K562 (cell line): ENCODE data around the gene TICAM1. TPM values are rescaled to one million over a fixed set of nuclear protein-coding genes. Genes with fewer than 3 reads are reported as not detected.

ENCODE experiments used
- ARID1B ChIP-seq: fragments of 450-650 bp; IDR thresholded peaks from 2 replicates; pipeline ENCODE4 v1.6.1; 2016; ENCODE audit warnings: antibody characterized with exemption, mild to moderate bottlenecking, inconsistent platforms
- ARID2 ChIP-seq: fragments of 450-650 bp; IDR thresholded peaks from 2 replicates; pipeline ENCODE4 v1.6.1; 2017; ENCODE audit warnings: antibody characterized with exemption, mild to moderate bottlenecking
- ARID3B ChIP-seq: fragments of 250-450 bp; sonication (Bioruptor Pico); IDR thresholded peaks from 2 replicates; pipeline ENCODE4 v1.4.0; 2020; ENCODE audit warnings: borderline replicate concordance
- CCAR2 ChIP-seq: fragments of 200-400 bp; formaldehyde crosslinking; IDR thresholded peaks from 2 replicates; pipeline ENCODE4 v1.6.1; 2017; ENCODE audit warnings: mild to moderate bottlenecking, low read depth, low read length
- ERF ChIP-seq: fragments of 450-650 bp; formaldehyde crosslinking; IDR thresholded peaks from 2 replicates; pipeline ENCODE4 v1.4.0; 2020; ENCODE audit warnings: mild to moderate bottlenecking, mixed read lengths
- HMBOX1 ChIP-seq: sonication (generic); IDR thresholded peaks from 2 replicates; pipeline ENCODE4 v1.6.1; 2016
- HOMEZ ChIP-seq: fragments of 250-450 bp; sonication (Bioruptor Pico); IDR thresholded peaks from 2 replicates; pipeline ENCODE4 v1.4.0; 2020; ENCODE audit warnings: mild to moderate bottlenecking, moderate library complexity
- JUND ChIP-seq, 2 experiments: IDR thresholded peaks; 2 replicates in 1 of 2; 3 replicates in 1 of 2; pipeline ENCODE4 v1.6.1; 2011; ENCODE audit warnings: borderline replicate concordance in 2 of 2, low read depth in 2 of 2, low read length in 2 of 2, improper control_type of control experiment in 1 of 2, missing biosample characterization in 1 of 2, missing genetic modification characterization in 1 of 2, missing genetic modification reagents in 1 of 2
- KHSRP ChIP-seq: fragments of 450-650 bp; IDR thresholded peaks from 2 replicates; pipeline ENCODE4 v1.6.1; 2017
- MTA1 ChIP-seq: fragments of 450-650 bp; IDR thresholded peaks from 2 replicates; pipeline ENCODE4 v1.6.1; 2017; ENCODE audit warnings: borderline replicate concordance
- NFRKB ChIP-seq: fragments of 450-650 bp; IDR thresholded peaks from 2 replicates; pipeline ENCODE4 v1.6.1; 2016; ENCODE audit warnings: low read depth
- PREB ChIP-seq: sonication (generic); formaldehyde crosslinking; IDR thresholded peaks from 2 replicates; pipeline ENCODE4 v1.8.1; 2023; ENCODE audit warnings: mild to moderate bottlenecking, missing genetic modification reagents
- PTBP1 ChIP-seq: fragments of 200-400 bp; formaldehyde crosslinking; IDR thresholded peaks from 2 replicates; pipeline ENCODE4 v1.6.1; 2017; ENCODE audit warnings: low read depth, low read length
- RHOXF2B ChIP-seq: fragments of 250-450 bp; sonication (Bioruptor Pico); conservative IDR thresholded peaks from 2 replicates; pipeline ENCODE4 v1.5.1; 2021
- SETDB1 ChIP-seq: IDR thresholded peaks from one replicate; pipeline ENCODE4 v1.6.1; 2012; ENCODE audit warnings: low read length, control low read depth, inconsistent platforms
- SMARCA5 ChIP-seq: fragments of 450-650 bp; IDR thresholded peaks from 2 replicates; pipeline ENCODE4 v1.6.1; 2016
- SNIP1 ChIP-seq: fragments of 450-650 bp; IDR thresholded peaks from 2 replicates; pipeline ENCODE4 v1.7.1; 2017; ENCODE audit warnings: low read depth, mild to moderate bottlenecking
- SREBF1 ChIP-seq: fragments of 150-350 bp; IDR thresholded peaks from 2 replicates; pipeline ENCODE4 v1.6.1; 2014; ENCODE audit warnings: antibody characterized with exemption, low read depth, low read length, borderline replicate concordance
- TEAD2 ChIP-seq: fragments of 450-650 bp; IDR thresholded peaks from 2 replicates; pipeline ENCODE4 v1.6.1; 2016; ENCODE audit warnings: missing genetic modification characterization, control low read depth, missing compliant biosample characterization
- ZBTB33 ChIP-seq: sonication (generic); formaldehyde crosslinking; IDR thresholded peaks from 2 replicates; pipeline ENCODE4 v1.8.1; 2023; ENCODE audit warnings: mild to moderate bottlenecking, missing genetic modification reagents
- ZC3H11A ChIP-seq: IDR thresholded peaks from 2 replicates; pipeline ENCODE4 v1.6.1; 2012; ENCODE audit warnings: low read depth, low read length, improper control_type of control experiment
- ZNF668 ChIP-seq: fragments of 250-450 bp; sonication (Bioruptor Pico); IDR thresholded peaks from 2 replicates; pipeline ENCODE4 v1.8.0; 2022; ENCODE audit warnings: mild to moderate bottlenecking, inconsistent platforms
- polyA plus RNA-seq, 8 experiments: library from polyadenylated mRNA; depleted of rRNA in 4 of 8; stranded (reverse) in 5 of 8; unstranded in 3 of 8; fragments of >200 nt; fragmentation: Nextera tagmentation in 2 of 8; fragmentation: Illumina TruSeq in 1 of 8; extraction: Ambion mirVana in 2 of 8; extraction: Trizol in 1 of 8; gene quantifications; 2 replicates each; pipeline versions ENCODE4 v1.2.1 to v1.2.3, GENCODE V29; 2011 to 2014; ENCODE audit warnings: inconsistent platforms in 1 of 8, missing spikeins in 1 of 8
- total RNA-seq, 7 experiments: library from RNA; depleted of rRNA in 6 of 7; stranded (reverse); fragments of >200 nt in 6 of 7; fragmentation: Illumina TruSeq in 2 of 7; extraction: Trizol in 2 of 7; gene quantifications; 2 replicates each; pipeline versions ENCODE4 v1.2.1 to v1.2.3, GENCODE V29; 2011 to 2021; ENCODE audit warnings: low replicate concordance in 1 of 7

The TICAM1 gene
- total and polyA plus RNA-seq, 9 of the 15 experiments (the other 6 are each of a cell fraction or from before 2014, with no cell fraction given): 0.07 to 11.6 (median 1.5) TPM

- TF ChIP-seq CCAR2 (no peak), SNIP1 (no peak), ARID3B (no peak), ZC3H11A (no peak), SETDB1 (no peak), JUND (IDR thresholded peaks at IDR 0.05; ENCODE audit: borderline replicate concordance, low read depth, low read length) (peak; percentile 39), JUND (tag; IDR thresholded peaks at IDR 0.05; ENCODE audit: borderline replicate concordance, low read depth, low read length) (no peak; the same call in 2 of the 3 replicates), KHSRP (no peak), ARID2 (0 out of 2 replicates have a peak, but pooled peaks have one; percentile 31), SMARCA5 (peak; percentile 100), ZBTB33 (CRISPR knock-in tag) (peak; percentile 45; the same call in 1 of the 2 replicates), MTA1 (peak; percentile 65; the same call in 1 of the 2 replicates), PTBP1 (peak; percentile 73; the same call in 1 of the 2 replicates), RHOXF2B (no peak), ARID1B (peak; percentile 28; the same call in 1 of the 2 replicates), ZNF668 (CRISPR knock-in tag) (no peak), HMBOX1 (no peak), PREB (CRISPR knock-in tag) (no peak), HOMEZ (CRISPR knock-in tag) (no peak), TEAD2 (tag) (no peak), NFRKB (no peak), ERF (CRISPR knock-in tag) (no peak), SREBF1 (no peak)
These were observed 20.0 kb downstream of the TICAM1 start (continued) for GRCh38 chr19:4811328-4812131.
